SK-N-SH (cell line): Measurements from ENCODE around the gene HS1BP3. TPM values are rescaled to one million over a fixed set of nuclear protein-coding genes. Genes with fewer than 3 reads are reported as not detected.
A peak's percentile ranks its signal among the peaks of the same experiment; 100 is the strongest.

Source experiments
- CTCF ChIA-PET: fragments of 300-600, 350-600 bp; formaldehyde crosslinking; extraction: SDS; loops from one replicate; lab custom pipeline; 2021; lab: Yijun Ruan, JAX
- POLR2A ChIA-PET: fragments of 350-600 bp; sonication (Branson Sonifier 250); formaldehyde crosslinking; extraction: SDS; loops from one replicate; lab custom pipeline; 2020; ENCODE audit warnings: antibody characterized with exemption, inconsistent platforms; lab: Yijun Ruan, JAX
- DNase-seq: peaks from one replicate; pipeline ENCODE4 v3.0.0; 2012
- H2AFZ ChIP-seq: fragments of 200-600 bp; sonication (generic); 2 replicates; pipeline ENCODE4 v1.8.1; 2016; ENCODE audit warnings: antibody characterized with exemption, mild to moderate bottlenecking, low read depth
- H3F3A ChIP-seq: fragments of 200-600 bp; sonication (generic); replicated peaks from 2 replicates; pipeline ENCODE3; 2016; ENCODE audit warnings: antibody characterized with exemption, mild to moderate bottlenecking; ENCODE audit not compliant: insufficient read depth
- H3K27ac ChIP-seq, 2 experiments: fragments of 200-500 bp in 1 of 2; fragments of 200-600 bp in 1 of 2; sonication (Bioruptor generic) in 1 of 2; sonication (generic), shearing (Covaris generic) in 1 of 2; 2 replicates each; pipeline versions ENCODE4 v1.5.1 to v1.6.1; 2014 to 2016; ENCODE audit warnings: low read depth in 2 of 2, inconsistent platforms in 1 of 2, low read length in 1 of 2, mild to moderate bottlenecking in 1 of 2, mixed read lengths in 1 of 2
- H3K27me3 ChIP-seq: fragments of 200-600 bp; sonication (generic), shearing (Covaris generic); 2 replicates; pipeline ENCODE4 v1.6.1; 2016; ENCODE audit warnings: mixed run types; ENCODE audit not compliant: insufficient read depth
- H3K36me3 ChIP-seq, 2 experiments: fragments of 200-500 bp in 1 of 2; fragments of 200-600 bp in 1 of 2; sonication (Bioruptor generic) in 1 of 2; sonication (generic) in 1 of 2; replicated peaks in 1 of 2; 2 replicates each; pipeline versions ENCODE3 to v1.5.1; 2014 to 2016; ENCODE audit warnings: low read length in 1 of 2, mild to moderate bottlenecking in 1 of 2; ENCODE audit not compliant: insufficient read depth in 2 of 2, control insufficient read depth in 1 of 2
- H3K4me1 ChIP-seq, 2 experiments: fragments of 200-500 bp in 1 of 2; fragments of 200-600 bp in 1 of 2; sonication (Bioruptor generic) in 1 of 2; sonication (generic), shearing (Covaris generic) in 1 of 2; 2 replicates each; pipeline versions ENCODE4 v1.5.1 to v1.6.1; 2014 to 2016; ENCODE audit warnings: low read depth in 1 of 2, low read length in 1 of 2, mixed run types in 1 of 2; ENCODE audit not compliant: insufficient read depth in 2 of 2, control insufficient read depth in 1 of 2
- H3K4me2 ChIP-seq: fragments of 200-600 bp; sonication (generic), shearing (Covaris generic); 2 replicates; pipeline ENCODE4 v1.6.1; 2017; ENCODE audit warnings: mixed run types
- H3K4me3 ChIP-seq, 2 experiments: fragments of 200-500 bp in 1 of 2; fragments of 200-600 bp in 1 of 2; sonication (Bioruptor generic) in 1 of 2; sonication (generic), shearing (Covaris generic) in 1 of 2; 2 replicates each; pipeline versions ENCODE4 v1.5.1 to v1.8.1; 2014 to 2016; ENCODE audit warnings: low read depth in 2 of 2, inconsistent platforms in 1 of 2, low read length in 1 of 2, mild to moderate bottlenecking in 1 of 2, mixed read lengths in 1 of 2, moderate library complexity in 1 of 2
- H3K79me2 ChIP-seq: fragments of 200-600 bp; sonication (generic); 2 replicates; pipeline ENCODE4 v1.8.1; 2017; ENCODE audit warnings: mild to moderate bottlenecking; ENCODE audit not compliant: insufficient read depth
- H3K9ac ChIP-seq: fragments of 200-600 bp; sonication (generic); 2 replicates; pipeline ENCODE4 v1.6.1; 2017; ENCODE audit warnings: mixed run types
- H3K9me2 ChIP-seq: fragments of 200-600 bp; sonication (generic); 2 replicates; pipeline ENCODE4 v1.6.1; 2017; ENCODE audit warnings: mixed run types
- H3K9me3 ChIP-seq: fragments of 200-600 bp; sonication (generic); 2 replicates; pipeline ENCODE4 v1.6.1; 2017; ENCODE audit warnings: mixed run types, mild to moderate bottlenecking, moderate library complexity
- H4K20me1 ChIP-seq: fragments of 200-600 bp; sonication (generic); 2 replicates; pipeline ENCODE4 v1.6.1; 2017; ENCODE audit warnings: mild to moderate bottlenecking, mixed run types; ENCODE audit not compliant: insufficient read depth
- CHD2 ChIP-seq: fragments of 150-350 bp; IDR thresholded peaks from 2 replicates; pipeline ENCODE4 v1.6.1; 2018; ENCODE audit warnings: low read length; ENCODE audit not compliant: partially characterized antibody
- EP300 ChIP-seq, 2 experiments: IDR thresholded peaks; 2 replicates each; pipeline versions ENCODE4 v1.4.0 to v1.6.1; 2012; ENCODE audit warnings: borderline replicate concordance in 1 of 2, low read depth in 1 of 2, low read length in 1 of 2
- FOXJ3 ChIP-seq: sonication (generic); formaldehyde crosslinking; IDR thresholded peaks from 2 replicates; pipeline ENCODE4 v1.5.1; 2020; ENCODE audit warnings: mild to moderate bottlenecking, missing genetic modification reagents
- GABPA ChIP-seq: IDR thresholded peaks from 2 replicates; pipeline ENCODE4 v1.4.0; 2012; ENCODE audit warnings: low read depth, mild to moderate bottlenecking
- GATA2 ChIP-seq: sonication (generic); formaldehyde crosslinking; IDR thresholded peaks from 2 replicates; pipeline ENCODE4 v1.5.0; 2020; ENCODE audit warnings: mild to moderate bottlenecking, missing genetic modification reagents
- MAX ChIP-seq: IDR thresholded peaks from 2 replicates; pipeline ENCODE4 v1.4.0; 2012; ENCODE audit warnings: low read depth
- MEF2A ChIP-seq: IDR thresholded peaks from 2 replicates; pipeline ENCODE4 v1.4.0; 2012; ENCODE audit warnings: low read depth, borderline replicate concordance
- MXI1 ChIP-seq: IDR thresholded peaks from 2 replicates; pipeline ENCODE4 v1.6.1; 2012; ENCODE audit warnings: mild to moderate bottlenecking, low read depth, low read length, improper control_type of control experiment
- PBX3 ChIP-seq: IDR thresholded peaks from 2 replicates; pipeline ENCODE4; 2012
- REST ChIP-seq: IDR thresholded peaks from 2 replicates; pipeline ENCODE4 v1.6.1; 2012; ENCODE audit warnings: mild to moderate bottlenecking, low read depth, low read length, moderate library complexity
- RFX5 ChIP-seq: IDR thresholded peaks from 2 replicates; pipeline ENCODE4 v1.6.1; 2012; ENCODE audit warnings: mild to moderate bottlenecking, improper control_type of control experiment, low read length
- RXRA ChIP-seq: IDR thresholded peaks from 2 replicates; pipeline ENCODE4 v1.4.0; 2012; ENCODE audit warnings: low read depth, mild to moderate bottlenecking, borderline replicate concordance
- TAF1 ChIP-seq: IDR thresholded peaks from 2 replicates; pipeline ENCODE4 v1.6.1; 2012; ENCODE audit warnings: low read depth, mild to moderate bottlenecking, low read length, moderate library complexity, borderline replicate concordance
- TCF12 ChIP-seq: IDR thresholded peaks from 2 replicates; pipeline ENCODE4 v1.4.0; 2012
- USF1 ChIP-seq: IDR thresholded peaks from 2 replicates; pipeline ENCODE4 v1.4.0; 2012; ENCODE audit warnings: low read depth, borderline replicate concordance
- USF2 ChIP-seq: fragments of 150-350 bp; IDR thresholded peaks from 2 replicates; pipeline ENCODE4 v1.6.1; 2017; ENCODE audit warnings: antibody characterized with exemption, low read length, low read depth, borderline replicate concordance
- YY1 ChIP-seq: IDR thresholded peaks from 2 replicates; pipeline ENCODE4 v1.4.0; 2012; ENCODE audit warnings: low read depth, mild to moderate bottlenecking
- WGBS: methylation state at CpG from one replicate; pipeline ENCODE4 v1.1.6; 2017; ENCODE audit warnings: low lambda C conversion rate; 5-methylcytosine and 5-hydroxymethylcytosine counted together
- polyA plus RNA-seq, 3 experiments: library from polyadenylated mRNA; depleted of rRNA; stranded (reverse); fragments of >200 nt; gene quantifications; 2 replicates each; pipeline ENCODE4 v1.2.3, GENCODE V29; 2012

HS1BP3 gene
- polyA plus RNA-seq, 1 of the 3 experiments (the other 2 are of a cell fraction) = 20.1 TPM

- no peaks in the 10 kb centered on the region for H3K9me2 ChIP-seq
- no peak overlapping the region for H3K4me3 ChIP-seq
- WGBS = 94% methylated on average over 11 of the region's 11 CpGs
- H4K20me1 ChIP-seq = no peaks in the 10 kb centered on the region
- POLR2A ChIA-PET = interaction anchor here (2.7 kb wide), 1 partner anchor 175 kb away, joined by 16 read pairs; the partner anchor contains the start of gene RHOB
- H3K4me2 ChIP-seq = no peak overlapping the region
- DNase-seq = peak; percentile 16
- H3K9me3 ChIP-seq = no peaks in the 10 kb centered on the region
- no peaks in the 10 kb centered on the region for H3K27me3 ChIP-seq
- H3K9ac ChIP-seq = no peak overlapping the region
- H3K4me1 ChIP-seq = peaks cover 11 to 45% of the 10 kb centered on the region in 2 experiments; a peak in 3 of 4 replicates
- no peak overlapping the region for H3K27ac ChIP-seq
- CTCF ChIA-PET = interaction anchor here (1.2 to 2.4 kb wide), 5 partner anchors 14 to 243 kb away, joined by 4 to 8 read pairs (median 5); partner anchors contain the start of gene RHOB
- H3F3A ChIP-seq = no peaks in the 10 kb centered on the region
- no peaks in the 10 kb centered on the region for H3K79me2 ChIP-seq
- H3K36me3 ChIP-seq = peaks cover 0 to 35% of the 10 kb centered on the region in 2 experiments
- no peak for TF ChIP-seq PBX3
- TF ChIP-seq CHD2 = no peak
- no peak for TF ChIP-seq MEF2A
- no peak for TF ChIP-seq RXRA
- TF ChIP-seq RFX5 = no peak
- no peak for TF ChIP-seq MXI1
- no peak for TF ChIP-seq MAX
- no peak for TF ChIP-seq REST
- TF ChIP-seq TAF1 = no peak
- no peak for TF ChIP-seq EP300 (IDR thresholded peaks at IDR 0.05; ENCODE audit: borderline replicate concordance in 1 of 2, low read depth in 1 of 2, low read length in 1 of 2)
- no peak for TF ChIP-seq TCF12
- TF ChIP-seq USF1 = no peak
- no peak for TF ChIP-seq USF2
- TF ChIP-seq GABPA = no peak
- no peak for TF ChIP-seq FOXJ3 (CRISPR knock-in tag)
- TF ChIP-seq GATA2 (CRISPR knock-in tag) = no peak
- TF ChIP-seq YY1 = no peak
- H2AFZ ChIP-seq = no peak overlapping the region
Observed at GRCh38 chr2:20622296-20622686, 28.6 kb downstream of the HS1BP3 start.
